B cell (primary cell): ENCODE measurements around the gene KCNN2. TPM values are rescaled to one million over a fixed set of nuclear protein-coding genes. Genes with fewer than 3 reads are reported as not detected.

Source experiments
- ATAC-seq: fragments of 200-7000 bp; cut with Tn5 transposase; one replicate; pipeline ENCODE4 v1.10.0; 2021; ENCODE audit warnings: low read depth, mild to moderate bottlenecking, moderate number of reproducible peaks, moderate library complexity
- CTCF ChIA-PET: fragments of 350-600 bp; sonication (Branson Sonifier 250); formaldehyde crosslinking; loops from one replicate; lab custom pipeline; 2021; ENCODE audit warnings: antibody characterized with exemption, inconsistent platforms; lab: Charles Lee
- POLR2A ChIA-PET: fragments of 350-600 bp; sonication (Branson Sonifier 250); formaldehyde crosslinking; loops from one replicate; lab custom pipeline; 2021; ENCODE audit warnings: antibody characterized with exemption; lab: Charles Lee
- DNase-seq: peaks from one replicate; pipeline ENCODE4 v3.0.0; 2013
- H2AFZ ChIP-seq: 2 replicates; pipeline ENCODE4 v1.6.1; 2012; ENCODE audit warnings: mild to moderate bottlenecking, low read depth, low read length; ENCODE audit not compliant: insufficient read depth, poor library complexity, severe bottlenecking
- H3K27ac ChIP-seq, 2 donors: 1 replicate in 1 of 2; 2 replicates in 1 of 2; pipeline ENCODE4 v1.5.1; 2012 to 2013; ENCODE audit warnings: low read length in 2 of 2, mild to moderate bottlenecking in 2 of 2, moderate library complexity in 1 of 2
- H3K27me3 ChIP-seq, 4 experiments: fragments of 200-600 bp in 1 of 4; sonication (generic) in 1 of 4; replicated peaks in 1 of 4; 1 replicate in 2 of 4; 2 replicates in 2 of 4; pipeline versions ENCODE4 v1.6.1 to v1.7.0; 2013 to 2016; ENCODE audit warnings: low read length in 3 of 4, mild to moderate bottlenecking in 2 of 4, mixed read lengths in 1 of 4, moderate library complexity in 1 of 4; ENCODE audit not compliant: insufficient read depth in 4 of 4, control insufficient read depth in 3 of 4; ENCODE audit errors: control extremely low read depth in 1 of 4
- H3K36me3 ChIP-seq, 2 experiments: replicated peaks in 1 of 2; 1 replicate in 1 of 2; 2 replicates in 1 of 2; pipeline versions ENCODE4 v1.6.1 to v1.7.1; 2013; ENCODE audit warnings: low read length in 1 of 2; ENCODE audit not compliant: insufficient read depth in 2 of 2, control insufficient read depth in 1 of 2; ENCODE audit errors: control extremely low read depth in 1 of 2, extremely low read depth in 1 of 2
- H3K4me1 ChIP-seq, 2 donors: fragments of 200-600 bp in 1 of 2; sonication (generic) in 1 of 2; 1 replicate in 1 of 2; 2 replicates in 1 of 2; pipeline versions ENCODE4 v1.5.1 to v1.6.1; 2013 to 2017; ENCODE audit warnings: low read length in 2 of 2; ENCODE audit not compliant: control insufficient read depth in 2 of 2, insufficient read depth in 2 of 2
- H3K4me2 ChIP-seq: replicated peaks from 2 replicates; pipeline ENCODE3; 2012; ENCODE audit warnings: mild to moderate bottlenecking, low read depth, low read length; ENCODE audit not compliant: poor library complexity, severe bottlenecking
- H3K4me3 ChIP-seq, 5 experiments: fragments of 200-600 bp in 1 of 5; sonication (generic) in 1 of 5; 1 replicate in 3 of 5; 2 replicates in 2 of 5; pipeline versions ENCODE4 v1.5.1 to v1.7.0; 2011 to 2016; ENCODE audit warnings: low read length in 4 of 5, mild to moderate bottlenecking in 4 of 5, low read depth in 2 of 5, control low read depth in 1 of 5, moderate library complexity in 1 of 5; ENCODE audit not compliant: insufficient read depth in 1 of 5; ENCODE audit errors: control extremely low read depth in 1 of 5, extremely low read depth in 1 of 5
- H3K79me2 ChIP-seq: fragments of 200-600 bp; sonication (generic); one replicate; pipeline ENCODE4 v1.6.0; 2016; ENCODE audit warnings: low read length; ENCODE audit not compliant: control insufficient read depth, insufficient read depth
- H3K9ac ChIP-seq: fragments of 200-600 bp; sonication (generic); 2 replicates; pipeline ENCODE4 v1.6.1; 2017; ENCODE audit warnings: mild to moderate bottlenecking, low read length, moderate library complexity
- H3K9me3 ChIP-seq, 3 donors: one replicate each; pipeline versions ENCODE4 v1.6.1 to v1.7.1; 2013; ENCODE audit warnings: low read length in 2 of 3; ENCODE audit not compliant: control insufficient read depth in 2 of 3, insufficient read depth in 1 of 3; ENCODE audit errors: control extremely low read depth in 1 of 3
- H4K20me1 ChIP-seq: 2 replicates; pipeline ENCODE4 v1.6.0; 2012; ENCODE audit warnings: mild to moderate bottlenecking, low read length; ENCODE audit not compliant: insufficient read depth, control insufficient read depth, poor library complexity, severe bottlenecking
- H3K27ac Mint-ChIP-seq: one replicate; pipeline ENCODE4 v1.8.0; 2021; ENCODE audit warnings: mixed read lengths
- H3K27me3 Mint-ChIP-seq: one replicate; pipeline ENCODE4 v1.8.0; 2021; ENCODE audit warnings: mixed read lengths
- H3K4me1 Mint-ChIP-seq: one replicate; pipeline ENCODE4 v1.8.0; 2021; ENCODE audit warnings: mixed read lengths
- H3K4me3 Mint-ChIP-seq: one replicate; pipeline ENCODE4 v1.8.0; 2021; ENCODE audit warnings: mixed read lengths
- H3K9me3 Mint-ChIP-seq: one replicate; pipeline ENCODE4 v1.8.0; 2022; ENCODE audit warnings: mixed read lengths; ENCODE audit not compliant: insufficient read depth
- EZH2 ChIP-seq: IDR thresholded peaks from 2 replicates; pipeline ENCODE4 v1.6.1; 2012; ENCODE audit warnings: borderline replicate concordance, low read depth, mild to moderate bottlenecking, moderate library complexity, low read length; ENCODE audit not compliant: insufficient read depth, poor library complexity, severe bottlenecking
- WGBS: methylation state at CpG from one replicate; pipeline ENCODE4 v1.1.5; 2013; ENCODE audit warnings: missing lambda C conversion rate; ENCODE audit not compliant: insufficient coverage; 5-methylcytosine and 5-hydroxymethylcytosine counted together
- intact Hi-C: fragments of 100-400 bp; cut with micrococcal nuclease; formaldehyde crosslinking; loops from one replicate; pipeline ENCODE4 v1.10.0; 2022
- polyA plus RNA-seq: library from polyadenylated mRNA; depleted of rRNA; stranded (reverse); fragments of >200 nt; gene quantifications from 2 replicates; pipeline ENCODE4 v1.2.3, GENCODE V29; 2012
- total RNA-seq, 2 donors: library from RNA; stranded (reverse); fragments of 120-200 nt in 1 of 2; gene quantifications; 1 replicate in 1 of 2; 2 replicates in 1 of 2; pipeline versions ENCODE4 v1.2.3 to v1.2.4, GENCODE V29; 2013 to 2022
- TF ChIP-seq, protein P1 (sequence below): fragments of 200-600 bp; IDR thresholded peaks from one replicate; pipeline ENCODE4 v1.8.0; 2022; ENCODE audit warnings: antibody characterized with exemption, mild to moderate bottlenecking

Gene KCNN2
- total and polyA plus RNA-seq, 2 donors (not counting 1 experiment from before 2014, with no cell fraction given), result not detected

DNA sequence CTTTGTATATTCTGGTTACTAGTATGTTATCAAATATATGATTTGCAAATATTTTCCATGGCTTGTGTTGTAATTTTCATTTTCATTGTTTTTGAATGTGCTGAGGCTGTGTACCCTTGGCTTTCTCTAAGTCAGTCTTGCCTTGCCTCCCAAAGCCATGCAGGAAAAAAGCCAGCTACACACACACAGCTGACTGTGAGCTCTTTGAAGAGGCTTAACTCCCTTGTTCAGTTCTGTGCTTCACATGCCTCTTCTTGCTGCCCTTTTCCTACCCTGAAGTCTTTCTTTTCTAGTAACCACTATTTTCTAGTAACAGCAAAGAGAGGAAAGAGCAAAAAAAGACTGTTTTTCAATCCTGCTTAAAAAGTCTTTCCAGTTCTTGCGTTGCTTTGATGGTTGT lies 53.9 kb downstream of the KCNN2 start:
- no peak for DNase-seq
- WGBS, result 100% methylated on average over 1 of the region's 1 CpG
- CTCF ChIA-PET, result no interaction called here

DNA sequence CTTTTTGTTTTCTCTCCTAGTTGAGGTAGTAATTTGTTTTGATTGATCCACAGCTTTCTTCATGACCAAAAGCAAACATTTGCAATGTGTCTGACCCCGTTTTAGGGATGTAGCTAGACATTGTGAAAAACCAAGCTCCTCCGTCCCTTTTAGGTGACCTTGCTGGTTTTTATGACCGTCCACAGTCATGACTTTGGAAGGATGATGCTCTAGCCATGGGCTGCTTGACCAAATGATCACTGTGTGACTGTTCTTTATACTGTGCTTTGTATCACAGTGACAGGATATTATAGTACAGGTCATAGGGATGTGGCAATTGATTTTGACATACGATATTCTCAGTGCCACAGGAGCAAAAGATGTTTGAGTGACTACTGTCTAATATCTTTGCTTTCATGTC lies 54.4 kb downstream of the KCNN2 start:
- CTCF ChIA-PET, result no interaction called here
- H3K4me3 ChIP-seq, result no peak overlapping the region
- Mint-ChIP-seq H3K4me1 (peaks cover 13% of the 10 kb centered on the region), H3K27ac (no peak overlapping the region), H3K9me3 (no peaks in the 10 kb centered on the region), H3K27me3 (peaks cover 2% of the 10 kb centered on the region), H3K4me3 (no peak overlapping the region)
- H3K36me3 ChIP-seq, result no peaks in the 10 kb centered on the region
- intact Hi-C loops, result no loop called here
- POLR2A ChIA-PET, result no interaction called here
- no peak overlapping the region for H3K27ac ChIP-seq
- peaks cover 0 to 2% (median 0%) of the 10 kb centered on the region in 4 experiments for H3K27me3 ChIP-seq
- H3K9ac ChIP-seq, result no peak overlapping the region
- TF ChIP-seq, protein P1, sequence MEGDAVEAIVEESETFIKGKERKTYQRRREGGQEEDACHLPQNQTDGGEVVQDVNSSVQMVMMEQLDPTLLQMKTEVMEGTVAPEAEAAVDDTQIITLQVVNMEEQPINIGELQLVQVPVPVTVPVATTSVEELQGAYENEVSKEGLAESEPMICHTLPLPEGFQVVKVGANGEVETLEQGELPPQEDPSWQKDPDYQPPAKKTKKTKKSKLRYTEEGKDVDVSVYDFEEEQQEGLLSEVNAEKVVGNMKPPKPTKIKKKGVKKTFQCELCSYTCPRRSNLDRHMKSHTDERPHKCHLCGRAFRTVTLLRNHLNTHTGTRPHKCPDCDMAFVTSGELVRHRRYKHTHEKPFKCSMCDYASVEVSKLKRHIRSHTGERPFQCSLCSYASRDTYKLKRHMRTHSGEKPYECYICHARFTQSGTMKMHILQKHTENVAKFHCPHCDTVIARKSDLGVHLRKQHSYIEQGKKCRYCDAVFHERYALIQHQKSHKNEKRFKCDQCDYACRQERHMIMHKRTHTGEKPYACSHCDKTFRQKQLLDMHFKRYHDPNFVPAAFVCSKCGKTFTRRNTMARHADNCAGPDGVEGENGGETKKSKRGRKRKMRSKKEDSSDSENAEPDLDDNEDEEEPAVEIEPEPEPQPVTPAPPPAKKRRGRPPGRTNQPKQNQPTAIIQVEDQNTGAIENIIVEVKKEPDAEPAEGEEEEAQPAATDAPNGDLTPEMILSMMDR, result no peak
- TF ChIP-seq EZH2, result no peak
- H3K9me3 ChIP-seq, result no peaks in the 10 kb centered on the region
- H3K79me2 ChIP-seq, result no peaks in the 10 kb centered on the region
- peaks cover 6% of the 10 kb centered on the region in 2 donors for H3K4me1 ChIP-seq
- no peak for DNase-seq
- WGBS, result 90% methylated on average over 2 of the region's 4 CpGs
- no peak overlapping the region for H2AFZ ChIP-seq
- H3K4me2 ChIP-seq, result no peak overlapping the region
- H4K20me1 ChIP-seq, result no peaks in the 10 kb centered on the region
- no peak for ATAC-seq

More for the DNA sequence above, 53.9 kb downstream of the KCNN2 start:
- ATAC-seq, result no peak
- H3K4me3 ChIP-seq, result no peak overlapping the region
- H4K20me1 ChIP-seq, result no peaks in the 10 kb centered on the region
- Mint-ChIP-seq H3K9me3 (no peaks in the 10 kb centered on the region), H3K27ac (no peak overlapping the region), H3K27me3 (peaks cover 2% of the 10 kb centered on the region), H3K4me3 (no peak overlapping the region), H3K4me1 (peaks cover 13% of the 10 kb centered on the region)
- intact Hi-C loops, result no loop called here
- H3K4me2 ChIP-seq, result no peak overlapping the region
- POLR2A ChIA-PET, result no interaction called here
- no peak overlapping the region for H3K9ac ChIP-seq
- no peak overlapping the region for H3K27ac ChIP-seq
- H2AFZ ChIP-seq, result no peak overlapping the region
- no peaks in the 10 kb centered on the region for H3K9me3 ChIP-seq
- TF ChIP-seq EZH2, result no peak
- TF ChIP-seq, protein P1, result no peak
- H3K4me1 ChIP-seq, result peaks cover 6% of the 10 kb centered on the region in 2 donors
- H3K36me3 ChIP-seq, result no peaks in the 10 kb centered on the region
- H3K79me2 ChIP-seq, result no peaks in the 10 kb centered on the region
- peaks cover 0 to 2% (median 0%) of the 10 kb centered on the region in 4 experiments for H3K27me3 ChIP-seq
